Ishikawa (cell line): ENCODE results near the gene ZEB2.

Experiments
- EP300 ChIP-seq: IDR thresholded peaks from 2 replicates; pipeline ENCODE4 v1.6.1; 2012; ENCODE audit warnings: borderline replicate concordance
- NFIC ChIP-seq: IDR thresholded peaks from 2 replicates; pipeline ENCODE4 v1.6.1; 2012
- TAF1 ChIP-seq: IDR thresholded peaks from 2 replicates; pipeline ENCODE4 v1.6.1; 2012; ENCODE audit warnings: low read depth, mild to moderate bottlenecking
- TF ChIP-seq, protein P1 (sequence below): IDR thresholded peaks from 2 replicates; pipeline ENCODE4 v1.6.1; 2012

GRCh38 chr2:144498277-144498676 lies 21.6 kb downstream of the ZEB2 start:
- TF ChIP-seq TAF1 (no peak), NFIC (no peak), EP300 (no peak)
- TF ChIP-seq, protein P1, sequence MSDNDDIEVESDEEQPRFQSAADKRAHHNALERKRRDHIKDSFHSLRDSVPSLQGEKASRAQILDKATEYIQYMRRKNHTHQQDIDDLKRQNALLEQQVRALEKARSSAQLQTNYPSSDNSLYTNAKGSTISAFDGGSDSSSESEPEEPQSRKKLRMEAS = no peak
